HEK293 (cell line): Measurements from ENCODE around the gene SLX9.

ENCODE experiments used
- CTCF ChIP-seq: fragments of 450-650 bp; formaldehyde crosslinking; IDR thresholded peaks from 2 replicates; pipeline ENCODE4 v1.5.1; 2016; ENCODE audit warnings: missing biosample characterization, missing genetic modification characterization
- ZBTB26 ChIP-seq: fragments of 450-650 bp; formaldehyde crosslinking; optimal IDR thresholded peaks from 2 replicates; pipeline ENCODE3; 2016; ENCODE audit warnings: missing biosample characterization, mild to moderate bottlenecking, missing genetic modification characterization
- ZNF140 ChIP-seq: fragments of 450-650 bp; formaldehyde crosslinking; IDR thresholded peaks from 2 replicates; pipeline ENCODE4 v1.5.1; 2016; ENCODE audit warnings: missing biosample characterization, missing genetic modification characterization
- ZNF549 ChIP-seq: fragments of 450-650 bp; IDR thresholded peaks from 2 replicates; pipeline ENCODE4 v1.5.1; 2018; ENCODE audit warnings: missing biosample characterization, missing genetic modification characterization, mild to moderate bottlenecking, inconsistent platforms, moderate library complexity
- ZNF621 ChIP-seq: fragments of 450-650 bp; formaldehyde crosslinking; IDR thresholded peaks from 2 replicates; pipeline ENCODE4 v1.5.1; 2017; ENCODE audit warnings: missing biosample characterization, missing genetic modification characterization
- ZNF777 ChIP-seq: fragments of 450-650 bp; formaldehyde crosslinking; IDR thresholded peaks from 2 replicates; pipeline ENCODE4 v1.5.1; 2017; ENCODE audit warnings: missing biosample characterization, missing genetic modification characterization, borderline replicate concordance

GRCh38 chr21:45002381-45003204, 62.8 kb downstream of the SLX9 start:
- TF ChIP-seq ZNF777 (tag by site-specific recombination) (no peak), ZNF140 (tag by site-specific recombination) (no peak), ZNF549 (no peak), CTCF (tag by site-specific recombination) (no peak), ZNF621 (no peak), ZBTB26 (tag by site-specific recombination) (no peak)
